IMR-90 (cell line): ENCODE results near the gene NKX2-3. TPM values are rescaled to one million over a fixed set of nuclear protein-coding genes. Genes with fewer than 3 reads are reported as not detected.

Experiments used
- ATAC-seq: fragments of 200-7000 bp; cut with Tn5 transposase; 2 replicates; pipeline ENCODE4 v1.9.1; 2020; ENCODE audit warnings: low read depth, mild to moderate bottlenecking, moderate library complexity
- BruUV-seq: library from RNA; stranded (reverse); fragments of 400-500 nt; replicated peaks from 2 replicates; lab custom pipeline; 2021; lab: Mats Ljungman, UMichigan
- CTCF ChIA-PET: fragments of 300-600 bp; formaldehyde crosslinking; extraction: SDS; loops from one replicate; lab custom pipeline; 2021; ENCODE audit warnings: antibody characterized with exemption; lab: Yijun Ruan, JAX
- POLR2A ChIA-PET: fragments of 300-600 bp; sonication (Branson Sonifier 250); formaldehyde crosslinking; loops from one replicate; lab custom pipeline; 2022; ENCODE audit warnings: antibody characterized with exemption; ENCODE audit not compliant: unreplicated experiment; lab: Charles Lee
- DNase-seq: peaks from one replicate; pipeline ENCODE4 v3.0.0; 2013
- H2AFZ ChIP-seq: replicated peaks from 2 replicates; pipeline ENCODE3; 2013; ENCODE audit warnings: low read length, mild to moderate bottlenecking; ENCODE audit not compliant: poor library complexity
- H2AK5ac ChIP-seq: 2 replicates; pipeline ENCODE4 v1.6.1; 2013; ENCODE audit warnings: low read depth, low read length, inconsistent platforms
- H2AK9ac ChIP-seq: replicated peaks from 2 replicates; pipeline ENCODE3; 2013; ENCODE audit warnings: mild to moderate bottlenecking, low read depth, low read length, moderate library complexity; ENCODE audit not compliant: poor library complexity
- H2BK120ac ChIP-seq: 2 replicates; pipeline ENCODE4 v1.6.1; 2013; ENCODE audit warnings: low read depth, low read length, inconsistent platforms
- H2BK15ac ChIP-seq: 3 replicates; pipeline ENCODE4 v1.6.1; 2013; ENCODE audit warnings: low read depth, low read length, inconsistent platforms
- H2BK20ac ChIP-seq: 2 replicates; pipeline ENCODE4 v1.6.1; 2013; ENCODE audit warnings: low read depth, mild to moderate bottlenecking, inconsistent platforms, low read length, moderate library complexity
- H2BK5ac ChIP-seq: 2 replicates; pipeline ENCODE4 v1.6.1; 2013; ENCODE audit warnings: mild to moderate bottlenecking, low read depth, low read length, inconsistent platforms; ENCODE audit not compliant: poor library complexity, severe bottlenecking
- H3K14ac ChIP-seq: replicated peaks from 2 replicates; pipeline ENCODE4 v1.6.1; 2013; ENCODE audit warnings: low read depth, low read length, inconsistent platforms
- H3K18ac ChIP-seq: 2 replicates; pipeline ENCODE4 v1.6.1; 2013; ENCODE audit warnings: low read depth, low read length, control low read depth
- H3K23ac ChIP-seq: 2 replicates; pipeline ENCODE4 v1.6.1; 2013; ENCODE audit warnings: low read depth, low read length, inconsistent platforms
- H3K27ac ChIP-seq: 2 replicates; pipeline ENCODE4 v1.5.1; 2013; ENCODE audit warnings: mild to moderate bottlenecking, control low read depth, low read length; ENCODE audit not compliant: insufficient read depth
- H3K27me3 ChIP-seq: 2 replicates; pipeline ENCODE4 v1.6.1; 2013; ENCODE audit warnings: low read length; ENCODE audit not compliant: control insufficient read depth, insufficient read depth
- H3K36me3 ChIP-seq: 2 replicates; pipeline ENCODE4 v1.6.1; 2013; ENCODE audit warnings: low read length, mixed read lengths; ENCODE audit not compliant: control insufficient read depth, insufficient read depth
- H3K4ac ChIP-seq: 2 replicates; pipeline ENCODE4 v1.6.1; 2013; ENCODE audit warnings: low read depth, low read length, inconsistent platforms
- H3K4me1 ChIP-seq: 2 replicates; pipeline ENCODE4 v1.6.1; 2013; ENCODE audit warnings: low read length, mixed read lengths; ENCODE audit not compliant: control insufficient read depth, insufficient read depth
- H3K4me2 ChIP-seq: 2 replicates; pipeline ENCODE4 v1.6.1; 2013; ENCODE audit warnings: low read depth, mild to moderate bottlenecking, control low read depth, low read length, moderate library complexity
- H3K4me3 ChIP-seq: 2 replicates; pipeline ENCODE4 v1.5.1; 2013; ENCODE audit warnings: low read depth, mild to moderate bottlenecking, control low read depth, low read length, moderate library complexity; ENCODE audit not compliant: insufficient read depth
- H3K56ac ChIP-seq: 2 replicates; pipeline ENCODE4 v1.6.1; 2013; ENCODE audit warnings: low read length, inconsistent platforms; ENCODE audit not compliant: insufficient read depth; ENCODE audit errors: extremely low read depth
- H3K79me1 ChIP-seq, 2 experiments: 2 replicates each; pipeline ENCODE4 v1.6.1; 2013; ENCODE audit warnings: low read length in 2 of 2, inconsistent platforms in 1 of 2, low read depth in 1 of 2
- H3K9ac ChIP-seq: 2 replicates; pipeline ENCODE4 v1.6.1; 2013; ENCODE audit warnings: low read depth, low read length, control low read depth
- H3K9me1 ChIP-seq: 2 replicates; pipeline ENCODE4 v1.6.1; 2013; ENCODE audit warnings: low read length, inconsistent platforms; ENCODE audit not compliant: insufficient read depth
- H3K9me3 ChIP-seq: 2 replicates; pipeline ENCODE4 v1.6.1; 2013; ENCODE audit warnings: low read length; ENCODE audit not compliant: control insufficient read depth, insufficient read depth
- H4K20me1 ChIP-seq: 2 replicates; pipeline ENCODE4 v1.6.1; 2013; ENCODE audit warnings: low read length, inconsistent platforms; ENCODE audit not compliant: insufficient read depth
- H4K5ac ChIP-seq: 2 replicates; pipeline ENCODE4 v1.6.1; 2013; ENCODE audit warnings: mild to moderate bottlenecking, low read depth, low read length, control low read depth
- H4K8ac ChIP-seq, 2 experiments: 2 replicates each; pipeline ENCODE4 v1.6.1; 2013; ENCODE audit warnings: low read depth in 2 of 2, low read length in 2 of 2, control low read depth in 1 of 2, inconsistent platforms in 1 of 2
- H4K91ac ChIP-seq: 2 replicates; pipeline ENCODE4 v1.6.1; 2013; ENCODE audit warnings: low read depth, low read length, inconsistent platforms; ENCODE audit not compliant: insufficient read depth
- BHLHE40 ChIP-seq: fragments of 150-350 bp; IDR thresholded peaks from 2 replicates; pipeline ENCODE4 v1.6.1; 2016; ENCODE audit warnings: mild to moderate bottlenecking, low read depth, low read length
- CEBPB ChIP-seq: IDR thresholded peaks from 2 replicates; pipeline ENCODE4 v1.6.1; 2012; ENCODE audit warnings: low read depth, low read length, improper control_type of control experiment
- CHD1 ChIP-seq: IDR thresholded peaks from 2 replicates; pipeline ENCODE4 v1.6.1; 2012; ENCODE audit warnings: low read depth, low read length, improper control_type of control experiment
- CTCF ChIP-seq: conservative IDR thresholded peaks from 2 replicates; pipeline ENCODE4 v1.5.1; 2012; ENCODE audit warnings: mild to moderate bottlenecking, low read depth, low read length, improper control_type of control experiment
- ELK1 ChIP-seq: fragments of 150-350 bp; IDR thresholded peaks from 2 replicates; pipeline ENCODE4 v1.6.1; 2016; ENCODE audit warnings: low read depth, mild to moderate bottlenecking, low read length, moderate library complexity, borderline replicate concordance
- MAZ ChIP-seq: IDR thresholded peaks from 2 replicates; pipeline ENCODE4 v1.6.1; 2012; ENCODE audit warnings: low read depth, mild to moderate bottlenecking, low read length, improper control_type of control experiment, moderate library complexity, borderline replicate concordance
- MXI1 ChIP-seq: IDR thresholded peaks from 2 replicates; pipeline ENCODE4 v1.6.1; 2012; ENCODE audit warnings: low read depth, mild to moderate bottlenecking, low read length, moderate library complexity, borderline replicate concordance
- NFE2L2 ChIP-seq: fragments of 150-350 bp; IDR thresholded peaks from 2 replicates; pipeline ENCODE4 v1.6.1; 2016; ENCODE audit warnings: low read depth, mild to moderate bottlenecking, low read length
- POLR2A ChIP-seq: IDR thresholded peaks from 2 replicates; pipeline ENCODE4 v1.6.1; 2012; ENCODE audit warnings: mild to moderate bottlenecking, low read depth, low read length
- RAD21 ChIP-seq: IDR thresholded peaks from 2 replicates; pipeline ENCODE4 v1.6.1; 2012; ENCODE audit warnings: low read length, improper control_type of control experiment
- RCOR1 ChIP-seq: IDR thresholded peaks from 2 replicates; pipeline ENCODE4 v1.6.1; 2012; ENCODE audit warnings: mild to moderate bottlenecking, low read length, improper control_type of control experiment; ENCODE audit not compliant: insufficient replicate concordance
- SMC3 ChIP-seq: fragments of 150-350 bp; IDR thresholded peaks from 2 replicates; pipeline ENCODE4 v1.6.1; 2016; ENCODE audit warnings: low read depth, mild to moderate bottlenecking, antibody characterized with exemption, low read length, moderate library complexity
- USF2 ChIP-seq: fragments of 150-350 bp; IDR thresholded peaks from 2 replicates; pipeline ENCODE4 v1.6.1; 2017; ENCODE audit warnings: mild to moderate bottlenecking, antibody characterized with exemption, low read length, low read depth
- WGBS, 2 experiments: methylation state at CpG; one replicate each; pipeline versions ENCODE4 v1.1.5 to v1.1.7; 2013; ENCODE audit warnings: missing lambda C conversion rate in 2 of 2; ENCODE audit not compliant: insufficient read length in 1 of 2; ENCODE audit errors: extremely low coverage in 2 of 2; 5-methylcytosine and 5-hydroxymethylcytosine counted together
- dilution Hi-C: fragments of 300-500 bp; cut with HindIII; formaldehyde crosslinking; loops from one replicate; pipeline ENCODE4 v1.14.3; 2018; ENCODE audit warnings: low sequenced_read_pairs; ENCODE audit not compliant: unreplicated experiment
- in situ Hi-C: fragments of 300-500 bp; cut with MboI; formaldehyde crosslinking; loops from 3 replicates; pipeline ENCODE4 v1.14.3; 2019; ENCODE audit warnings: low sequenced_read_pairs, inconsistent platforms, mixed read lengths
- intact Hi-C: fragments of 100-400 bp; cut with micrococcal nuclease; formaldehyde crosslinking; loops from 2 replicates; pipeline ENCODE4 v1.10.0; 2022
- polyA plus RNA-seq, 3 experiments: library from polyadenylated mRNA; depleted of rRNA; stranded (reverse); fragments of >200 nt; gene quantifications; 2 replicates each; pipeline ENCODE4 v1.2.3, GENCODE V29; 2012; ENCODE audit warnings: low replicate concordance in 1 of 3
- total RNA-seq: library from RNA; depleted of rRNA; stranded (reverse); fragments of >200 nt; gene quantifications from 2 replicates; pipeline ENCODE4 v1.2.3, GENCODE V29; 2012

The NKX2-3 gene
- total and polyA plus RNA-seq, 2 of the 4 experiments (the other 2 are of a cell fraction) = not detected

- H4K91ac ChIP-seq = no peak overlapping the region
- no peaks in the 10 kb centered on the region for H3K9me1 ChIP-seq
- no TSS peak for BruUV-seq
- TF ChIP-seq CHD1 = no peak
- TF ChIP-seq CTCF = no peak
- no peak for TF ChIP-seq BHLHE40
- TF ChIP-seq CEBPB = no peak
- TF ChIP-seq NFE2L2 = no peak
- TF ChIP-seq RCOR1 = no peak
- no peak for TF ChIP-seq POLR2A
- no peak for TF ChIP-seq MAZ
- no peak for TF ChIP-seq RAD21
- no peak for TF ChIP-seq ELK1
- no peak for TF ChIP-seq SMC3
- no peak for TF ChIP-seq USF2
- TF ChIP-seq MXI1 = no peak
- dilution Hi-C loops (no loop called here), intact Hi-C loops (no loop called here), in situ Hi-C loops (no loop called here)
- H2BK120ac ChIP-seq = no peak overlapping the region
- no peak overlapping the region for H3K4me3 ChIP-seq
- H2AK5ac ChIP-seq = no peak overlapping the region
- CTCF ChIA-PET = no interaction called here
- no peak overlapping the region for H2BK20ac ChIP-seq
- ATAC-seq (no peak), DNase-seq (no peak)
- no peak overlapping the region for H3K14ac ChIP-seq
- H3K18ac ChIP-seq = no peak overlapping the region
- H2BK15ac ChIP-seq = no peak overlapping the region
- 7% methylated on average over 6 of the region's 48 CpGs; no CpG with 5 or more reads in 1 of the 2 experiments for WGBS, 2 experiments
- no peak overlapping the region for H2BK5ac ChIP-seq
- peaks cover 5% of the 10 kb centered on the region; the same call in 1 of the 2 replicates for H3K9me3 ChIP-seq
- H2AFZ ChIP-seq = no peak overlapping the region
- H3K56ac ChIP-seq = no peak overlapping the region
- no peak overlapping the region for H2AK9ac ChIP-seq
- H3K79me1 ChIP-seq = no peaks in the 10 kb centered on the region
- H4K20me1 ChIP-seq = no peaks in the 10 kb centered on the region
- no peaks in the 10 kb centered on the region for H3K36me3 ChIP-seq
- H4K8ac ChIP-seq = no peak overlapping the region
- H3K4me2 ChIP-seq = no peak overlapping the region; the same call in 1 of the 2 replicates
- POLR2A ChIA-PET = no interaction called here
- no peak overlapping the region for H3K4ac ChIP-seq
- H3K23ac ChIP-seq = no peak overlapping the region
- no peak overlapping the region for H3K27ac ChIP-seq
- H3K4me1 ChIP-seq = no peaks in the 10 kb centered on the region
- H4K5ac ChIP-seq = no peak overlapping the region
- peaks cover 64% of the 10 kb centered on the region for H3K27me3 ChIP-seq
- no peak overlapping the region for H3K9ac ChIP-seq
Measured at GRCh38 chr10:99520040-99520846, 12.5 kb upstream of the NKX2-3 start.
